PC-9 (cell line): ENCODE data around the gene JUP.

Experiments
- CTCF ChIP-seq: fragments of 200-600 bp; sonication (generic); conservative IDR thresholded peaks from 2 replicates; pipeline ENCODE4 v1.6.1; 2017; ENCODE audit warnings: mixed run types, antibody characterized with exemption, mild to moderate bottlenecking, moderate library complexity
- EZH2 ChIP-seq: fragments of 200-600 bp; sonication (generic); IDR thresholded peaks from 2 replicates; pipeline ENCODE4 v1.8.0; 2017; ENCODE audit warnings: antibody characterized with exemption, low read depth

- TF ChIP-seq CTCF = no peak
- TF ChIP-seq EZH2 = no peak
These were observed 7.5 kb upstream of the JUP start for GRCh38 chr17:41793784-41794539.
